Neural cell (in vitro differentiated cells): ENCODE measurements around the gene SHOC1. TPM values are rescaled to one million over a fixed set of nuclear protein-coding genes. Genes with fewer than 3 reads are reported as not detected.

Experiments
- H2AFZ ChIP-seq: fragments of 200-600, 300-800 bp; sonication (generic), shearing (Covaris generic); 2 replicates; pipeline ENCODE4 v1.6.0; 2014; ENCODE audit warnings: low read depth, mild to moderate bottlenecking, antibody characterized with exemption, low read length, moderate library complexity
- H3F3A ChIP-seq: fragments of 200-600 bp; shearing (Covaris generic); 2 replicates; pipeline ENCODE4 v1.6.1; 2016; ENCODE audit warnings: mild to moderate bottlenecking, moderate library complexity, mixed read lengths, antibody characterized with exemption, low read length; ENCODE audit not compliant: insufficient read depth, poor library complexity, severe bottlenecking
- H3K27ac ChIP-seq: fragments of 200-600, 300-800 bp; sonication (generic), shearing (Covaris generic); 2 replicates; pipeline ENCODE4 v1.5.1; 2014; ENCODE audit warnings: mild to moderate bottlenecking, low read length, moderate library complexity
- H3K27me3 ChIP-seq: fragments of 300-800, 200-600 bp; sonication (generic), shearing (Covaris generic); 2 replicates; pipeline ENCODE4 v1.6.0; 2014; ENCODE audit warnings: mild to moderate bottlenecking, low read depth, low read length, moderate library complexity; ENCODE audit not compliant: insufficient read depth
- H3K36me3 ChIP-seq: fragments of 300-800, 200-600 bp; sonication (generic), shearing (Covaris generic); 2 replicates; pipeline ENCODE4 v1.5.1; 2014; ENCODE audit warnings: mild to moderate bottlenecking, antibody characterized with exemption, low read length, moderate library complexity; ENCODE audit not compliant: insufficient read depth
- H3K4me2 ChIP-seq: fragments of 300-800, 200-600 bp; sonication (generic), shearing (Covaris generic); 2 replicates; pipeline ENCODE4 v1.6.0; 2014; ENCODE audit warnings: mild to moderate bottlenecking, low read length
- H3K4me3 ChIP-seq: fragments of 300-800, 200-600 bp; sonication (generic), shearing (Covaris generic); 2 replicates; pipeline ENCODE4 v1.5.1; 2014; ENCODE audit warnings: mild to moderate bottlenecking, low read length, moderate library complexity
- H3K79me2 ChIP-seq: fragments of 200-600 bp; shearing (Covaris generic); replicated peaks from 2 replicates; pipeline ENCODE4 v1.6.0; 2014; ENCODE audit warnings: mild to moderate bottlenecking, low read length, moderate library complexity; ENCODE audit not compliant: insufficient read depth
- H3K9ac ChIP-seq: fragments of 300-800, 200-600 bp; sonication (generic), shearing (Covaris generic); 2 replicates; pipeline ENCODE4 v1.6.1; 2016; ENCODE audit warnings: mild to moderate bottlenecking, low read length, mixed read lengths
- H3K9me2 ChIP-seq: fragments of 200-600 bp; shearing (Covaris generic); 2 replicates; pipeline ENCODE4 v1.6.1; 2016; ENCODE audit warnings: mild to moderate bottlenecking, low read length, mixed read lengths; ENCODE audit not compliant: insufficient read depth
- H3K9me3 ChIP-seq: fragments of 200-600, 300-800 bp; sonication (generic), shearing (Covaris generic); 2 replicates; pipeline ENCODE4 v1.6.1; 2016; ENCODE audit warnings: mild to moderate bottlenecking, mixed run types, low read length, moderate library complexity, mixed read lengths
- H4K20me1 ChIP-seq: fragments of 200-600 bp; shearing (Covaris generic); 2 replicates; pipeline ENCODE4 v1.6.1; 2016; ENCODE audit warnings: mild to moderate bottlenecking, mixed run types; ENCODE audit not compliant: insufficient read depth
- CTCF ChIP-seq: fragments of 450-650 bp; IDR thresholded peaks from 2 replicates; pipeline ENCODE4 v1.5.1; 2014; ENCODE audit warnings: antibody characterized with exemption, mild to moderate bottlenecking, moderate library complexity; ENCODE audit not compliant: poor library complexity, severe bottlenecking
- EP300 ChIP-seq: fragments of 450-650 bp; conservative IDR thresholded peaks from 2 replicates; pipeline ENCODE4 v1.6.1; 2014; ENCODE audit warnings: antibody characterized with exemption, mild to moderate bottlenecking, moderate library complexity; ENCODE audit not compliant: poor library complexity, severe bottlenecking
- EZH2 ChIP-seq: fragments of 200-600, 300-800 bp; shearing (Covaris generic), sonication (generic); IDR thresholded peaks from 2 replicates; pipeline ENCODE4 v1.6.1; 2014; ENCODE audit warnings: antibody characterized with exemption, low read length, borderline replicate concordance, mild to moderate bottlenecking; ENCODE audit not compliant: insufficient read depth, poor library complexity, severe bottlenecking
- MXI1 ChIP-seq: fragments of 450-650 bp; conservative IDR thresholded peaks from 2 replicates; pipeline ENCODE4 v1.6.1; 2014; ENCODE audit warnings: antibody characterized with exemption, mild to moderate bottlenecking; ENCODE audit not compliant: poor library complexity, severe bottlenecking
- POLR2AphosphoS5 ChIP-seq: IDR thresholded peaks from 2 replicates; pipeline ENCODE4 v1.6.1; 2012
- RAD21 ChIP-seq: fragments of 450-650 bp; conservative IDR thresholded peaks from 2 replicates; pipeline ENCODE4 v1.6.1; 2014; ENCODE audit warnings: antibody characterized with exemption, mild to moderate bottlenecking, moderate library complexity
- REST ChIP-seq: IDR thresholded peaks from 2 replicates; pipeline ENCODE4 v1.6.1; 2012; ENCODE audit warnings: borderline replicate concordance
- SMC3 ChIP-seq: fragments of 450-650 bp; conservative IDR thresholded peaks from 2 replicates; pipeline ENCODE4 v1.6.1; 2014; ENCODE audit warnings: antibody characterized with exemption, mild to moderate bottlenecking, moderate library complexity; ENCODE audit not compliant: poor library complexity
- TAF1 ChIP-seq: IDR thresholded peaks from 2 replicates; pipeline ENCODE4 v1.6.1; 2012; ENCODE audit warnings: low read depth
- polyA plus RNA-seq: library from polyadenylated mRNA; depleted of rRNA; stranded (reverse); fragments of >200 nt; gene quantifications from 2 replicates; pipeline ENCODE4 v1.2.3, GENCODE V29; 2014

SHOC1 gene
- polyA plus RNA-seq, 1 donor from 2014 or later, result not detected

GRCh38 chr9:111799915-111800526, 5.3 kb upstream of the SHOC1 start:
- no peak overlapping the region for H2AFZ ChIP-seq
- H3K9me2 ChIP-seq, result no peaks in the 10 kb centered on the region
- no peaks in the 10 kb centered on the region for H4K20me1 ChIP-seq
- no peaks in the 10 kb centered on the region for H3F3A ChIP-seq
- peak overlapping the region; percentile 22 for H3K27ac ChIP-seq
- H3K9ac ChIP-seq, result no peak overlapping the region
- no peaks in the 10 kb centered on the region for H3K79me2 ChIP-seq
- H3K36me3 ChIP-seq, result no peaks in the 10 kb centered on the region
- H3K4me3 ChIP-seq, result no peak overlapping the region
- no peak overlapping the region for H3K4me2 ChIP-seq
- TF ChIP-seq TAF1 (no peak), SMC3 (no peak), REST (no peak), POLR2AphosphoS5 (no peak), EZH2 (no peak), CTCF (no peak), EP300 (no peak), MXI1 (no peak), RAD21 (no peak)
- H3K9me3 ChIP-seq, result no peaks in the 10 kb centered on the region
- no peaks in the 10 kb centered on the region for H3K27me3 ChIP-seq

- H3F3A ChIP-seq, result no peaks in the 10 kb centered on the region
- no peaks in the 10 kb centered on the region for H3K36me3 ChIP-seq
- H3K79me2 ChIP-seq, result no peaks in the 10 kb centered on the region
- H3K27ac ChIP-seq, result peak overlapping the region; percentile 22
- H3K27me3 ChIP-seq, result no peaks in the 10 kb centered on the region
- no peak overlapping the region for H2AFZ ChIP-seq
- no peaks in the 10 kb centered on the region for H3K9me3 ChIP-seq
- H3K4me3 ChIP-seq, result no peak overlapping the region
- no peaks in the 10 kb centered on the region for H4K20me1 ChIP-seq
- H3K9ac ChIP-seq, result no peak overlapping the region
- H3K9me2 ChIP-seq, result no peaks in the 10 kb centered on the region
- TF ChIP-seq CTCF (no peak), TAF1 (no peak), SMC3 (no peak)
- H3K4me2 ChIP-seq, result no peak overlapping the region
These were observed 4.8 kb upstream of the SHOC1 start for GRCh38 chr9:111799506-111799905.
